ENCODE results near the gene CAMKMT.

Gene CAMKMT

DNA sequence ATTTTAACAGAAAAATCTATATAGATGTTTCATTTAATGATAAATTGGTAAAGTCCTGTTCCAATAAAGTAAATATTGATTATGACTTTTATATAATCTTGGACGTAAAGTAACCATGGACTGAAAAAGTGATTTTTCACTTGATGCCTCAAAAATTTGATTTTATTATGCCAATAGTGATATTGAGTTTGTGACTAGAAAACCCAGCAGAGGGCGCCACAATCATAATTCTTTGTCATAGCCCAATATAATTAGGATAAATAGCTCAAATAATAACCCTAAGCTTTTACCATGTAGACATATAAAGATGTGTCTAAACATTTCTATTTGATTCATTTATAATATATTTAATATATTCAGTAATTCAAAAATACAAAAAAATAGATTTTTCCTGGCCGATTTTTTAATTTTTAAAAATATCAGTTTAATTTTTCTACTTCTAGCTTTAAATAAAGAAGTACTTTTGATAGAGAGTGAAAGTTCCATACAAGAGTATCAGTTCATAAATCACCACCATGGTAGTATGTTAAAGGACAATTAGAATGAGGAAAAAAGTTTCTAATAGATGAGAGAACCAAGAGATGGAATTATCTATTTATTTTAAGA is 30.7 kb downstream of the CAMKMT start:
- H3K4me3 ChIP-seq (ENCODE audit: low read depth, low read length): no peak overlapping the region
- TF ChIP-seq, protein P1, sequence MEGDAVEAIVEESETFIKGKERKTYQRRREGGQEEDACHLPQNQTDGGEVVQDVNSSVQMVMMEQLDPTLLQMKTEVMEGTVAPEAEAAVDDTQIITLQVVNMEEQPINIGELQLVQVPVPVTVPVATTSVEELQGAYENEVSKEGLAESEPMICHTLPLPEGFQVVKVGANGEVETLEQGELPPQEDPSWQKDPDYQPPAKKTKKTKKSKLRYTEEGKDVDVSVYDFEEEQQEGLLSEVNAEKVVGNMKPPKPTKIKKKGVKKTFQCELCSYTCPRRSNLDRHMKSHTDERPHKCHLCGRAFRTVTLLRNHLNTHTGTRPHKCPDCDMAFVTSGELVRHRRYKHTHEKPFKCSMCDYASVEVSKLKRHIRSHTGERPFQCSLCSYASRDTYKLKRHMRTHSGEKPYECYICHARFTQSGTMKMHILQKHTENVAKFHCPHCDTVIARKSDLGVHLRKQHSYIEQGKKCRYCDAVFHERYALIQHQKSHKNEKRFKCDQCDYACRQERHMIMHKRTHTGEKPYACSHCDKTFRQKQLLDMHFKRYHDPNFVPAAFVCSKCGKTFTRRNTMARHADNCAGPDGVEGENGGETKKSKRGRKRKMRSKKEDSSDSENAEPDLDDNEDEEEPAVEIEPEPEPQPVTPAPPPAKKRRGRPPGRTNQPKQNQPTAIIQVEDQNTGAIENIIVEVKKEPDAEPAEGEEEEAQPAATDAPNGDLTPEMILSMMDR (IDR thresholded peaks at IDR 0.05; ENCODE audit: low read depth, low read length, missing control alignments): peak; percentile 44
- no peak for DNase-seq (ENCODE audit: low read depth)

DNA sequence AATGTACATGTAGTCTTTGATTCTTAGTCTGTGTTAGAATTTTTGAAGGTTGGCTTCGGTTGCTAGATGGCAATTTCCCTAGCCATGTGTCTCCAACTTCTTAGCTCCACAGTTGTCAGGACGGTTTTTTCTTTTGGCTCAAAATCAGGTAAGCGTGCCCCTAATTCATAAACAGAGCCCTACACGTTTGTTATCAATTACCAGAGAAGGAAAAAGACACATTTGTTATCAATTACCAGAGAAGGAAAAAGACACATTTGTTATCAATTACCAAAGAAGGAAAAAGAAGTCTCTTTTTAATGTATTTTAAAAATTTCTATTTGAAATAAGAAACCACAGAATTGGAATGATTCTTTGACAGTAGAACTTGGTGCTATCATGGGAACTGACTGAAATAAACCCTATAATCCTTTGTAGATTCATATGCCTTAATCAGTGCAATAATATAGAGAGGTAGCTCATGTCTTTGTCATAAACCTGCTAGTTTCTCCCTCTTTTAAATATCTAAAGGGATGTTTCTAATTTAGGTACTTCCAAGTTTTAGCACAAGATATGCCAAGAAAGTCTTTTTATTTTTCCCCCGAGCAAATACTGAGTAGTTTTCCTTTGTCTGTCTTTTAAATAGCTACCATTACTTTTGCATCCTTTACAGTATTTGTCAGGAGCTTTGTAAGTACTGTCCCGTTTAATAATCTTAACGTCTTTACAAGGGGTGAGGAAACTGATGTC is 35.9 kb downstream of the CAMKMT start:
- no peak overlapping the region for H3K4me3 ChIP-seq (ENCODE audit: low read depth, low read length)
- TF ChIP-seq, protein P1 (IDR thresholded peaks at IDR 0.05; ENCODE audit: low read depth, low read length, missing control alignments): no peak
- DNase-seq (ENCODE audit: low read depth): no peak

DNA sequence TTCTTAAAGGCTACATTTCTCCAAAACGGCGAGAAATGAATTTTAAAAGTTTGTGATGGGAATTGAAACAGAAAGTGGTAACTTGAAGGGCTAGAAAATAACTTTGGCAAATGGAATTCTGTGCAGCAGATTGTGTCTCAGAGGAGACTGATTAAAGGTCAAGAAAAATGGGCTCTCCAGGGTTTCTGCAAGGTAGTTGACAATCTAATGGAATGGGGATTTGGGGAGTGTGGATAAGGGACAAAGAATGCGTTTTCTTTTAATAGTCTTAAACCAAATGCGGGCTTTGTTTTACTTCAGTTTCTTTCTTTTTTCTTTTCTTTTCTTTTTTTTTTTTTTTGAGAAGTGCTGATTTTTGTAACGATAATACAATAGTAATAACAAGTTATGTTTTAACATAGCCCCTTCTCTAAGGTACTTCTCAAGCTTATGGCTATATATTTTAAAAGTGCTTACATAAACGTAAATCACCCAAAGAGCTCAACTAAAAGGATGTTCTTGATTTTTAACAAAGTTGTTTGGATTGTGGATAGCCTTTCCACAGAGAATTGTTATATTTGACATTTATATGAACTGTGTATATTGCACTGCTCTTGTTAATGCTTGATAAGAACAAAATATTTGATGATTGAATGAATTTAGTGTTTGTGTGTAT is 36.6 kb downstream of the CAMKMT start:
- H3K4me3 ChIP-seq (ENCODE audit: low read depth, low read length): no peak overlapping the region
- no peak for DNase-seq (ENCODE audit: low read depth)

DNA sequence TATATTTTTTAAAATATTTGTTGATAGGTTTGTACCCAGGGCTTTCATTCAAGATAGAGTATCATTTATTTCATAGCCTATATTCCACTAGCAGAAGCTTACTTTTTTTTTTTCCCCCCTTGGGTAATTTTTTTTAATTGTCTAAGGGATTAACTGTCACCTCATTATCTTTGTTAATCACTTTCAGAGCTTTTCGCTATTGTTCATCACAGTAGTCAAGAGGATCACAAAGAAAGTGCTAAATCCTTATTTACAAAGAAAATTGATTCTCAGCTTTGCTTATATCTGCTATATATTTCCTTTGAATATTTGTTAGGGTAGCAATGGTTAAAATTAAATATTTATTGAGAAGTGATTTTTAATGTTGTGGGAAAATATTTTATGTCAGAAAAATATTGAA is 59.0 kb downstream of the CAMKMT start:
- TF ChIP-seq, protein P1 (IDR thresholded peaks at IDR 0.05; ENCODE audit: low read depth, low read length, missing control alignments): no peak

More for the DNA sequence above, 36.6 kb downstream of the CAMKMT start:
- TF ChIP-seq, protein P1 (IDR thresholded peaks at IDR 0.05; ENCODE audit: low read depth, low read length, missing control alignments): no peak

DNA sequence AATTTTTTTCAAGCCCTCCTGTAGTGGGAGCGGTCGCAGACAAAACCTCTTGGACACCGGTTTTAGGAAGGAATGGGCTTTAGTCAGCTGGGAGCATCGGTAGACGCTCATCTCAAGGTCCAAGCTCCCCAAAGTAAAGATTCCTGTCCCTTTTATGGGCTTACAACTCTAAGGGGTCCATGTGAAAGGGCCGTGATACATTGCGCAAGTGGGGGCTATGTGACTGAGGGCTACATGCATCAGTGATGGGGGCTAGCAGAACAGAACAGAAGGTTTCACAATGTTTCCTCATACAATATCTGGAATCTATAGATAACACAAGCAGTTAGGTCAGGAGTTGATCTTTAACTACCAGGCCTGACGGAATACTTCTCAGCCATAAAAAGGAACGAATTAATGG is 62.5 kb downstream of the CAMKMT start:
- DNase-seq (ENCODE audit: low read depth): no peak
- H3K4me3 ChIP-seq (ENCODE audit: low read depth, low read length): no peak overlapping the region
- TF ChIP-seq, protein P1 (IDR thresholded peaks at IDR 0.05; ENCODE audit: low read depth, low read length, missing control alignments): no peak

More for the DNA sequence above, 59.0 kb downstream of the CAMKMT start:
- no peak overlapping the region for H3K4me3 ChIP-seq (ENCODE audit: low read depth, low read length)
- no peak for DNase-seq (ENCODE audit: low read depth)

DNA sequence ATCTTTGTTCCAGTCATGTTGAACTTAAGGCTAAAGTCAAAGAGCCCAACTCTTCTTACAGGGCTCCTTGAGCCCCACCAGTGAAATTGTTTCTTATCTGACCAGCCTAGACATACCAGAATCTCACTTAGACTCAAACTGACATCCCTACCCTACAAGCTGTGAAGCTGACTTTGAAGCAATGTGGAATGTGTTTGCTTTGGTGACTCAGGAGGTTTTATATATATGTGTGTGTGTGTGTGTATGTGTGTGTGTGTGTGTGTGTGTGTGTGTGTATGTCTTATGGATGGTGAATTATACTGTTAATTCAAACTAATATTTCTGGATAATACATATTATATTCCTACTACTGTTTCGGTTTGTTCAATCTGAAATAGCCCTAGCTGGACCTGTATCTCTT is 67.3 kb downstream of the CAMKMT start:
- H3K4me3 ChIP-seq (ENCODE audit: low read depth, low read length): no peak overlapping the region
- TF ChIP-seq, protein P1 (IDR thresholded peaks at IDR 0.05; ENCODE audit: low read depth, low read length, missing control alignments): no peak

More for the DNA sequence above, 67.3 kb downstream of the CAMKMT start:
- DNase-seq (ENCODE audit: low read depth): no peak

Measured in GM12864 (cell line).